MM.1S (cell line): ENCODE results near the gene POGLUT2.

Experiments used
- DNase-seq: peaks from one replicate; pipeline ENCODE4 v3.0.0-alpha.2; 2015
- H2AFZ ChIP-seq: fragments of 300-600 bp; sonication (generic); 2 replicates; pipeline ENCODE4 v1.6.0; 2016; ENCODE audit warnings: antibody characterized with exemption, low read length
- H3F3A ChIP-seq: fragments of 300-600 bp; sonication (generic); 2 replicates; pipeline ENCODE4 v1.6.1; 2016; ENCODE audit warnings: mild to moderate bottlenecking, antibody characterized with exemption, low read length, moderate library complexity, mixed read lengths; ENCODE audit not compliant: insufficient read depth
- H3K27ac ChIP-seq: fragments of 300-600 bp; sonication (generic); 2 replicates; pipeline ENCODE4 v1.5.1; 2016; ENCODE audit warnings: mild to moderate bottlenecking, low read length
- H3K27me3 ChIP-seq: fragments of 300-600 bp; sonication (generic); replicated peaks from 2 replicates; pipeline ENCODE4 v1.6.0; 2016; ENCODE audit warnings: low read length; ENCODE audit not compliant: insufficient read depth
- H3K36me3 ChIP-seq: fragments of 300-600 bp; sonication (generic); replicated peaks from 2 replicates; pipeline ENCODE4 v1.6.1; 2016; ENCODE audit warnings: mild to moderate bottlenecking, low read length, mixed read lengths; ENCODE audit not compliant: insufficient read depth
- H3K4me1 ChIP-seq: fragments of 300-600 bp; sonication (generic); 2 replicates; pipeline ENCODE4 v1.6.1; 2016; ENCODE audit warnings: low read length, mixed read lengths
- H3K4me2 ChIP-seq: fragments of 300-600 bp; sonication (generic); 2 replicates; pipeline ENCODE4 v1.6.0; 2016; ENCODE audit warnings: low read depth, low read length
- H3K4me3 ChIP-seq: fragments of 300-600 bp; sonication (generic); 2 replicates; pipeline ENCODE4 v1.5.1; 2016; ENCODE audit warnings: low read length, mixed read lengths
- H3K79me2 ChIP-seq: fragments of 300-600 bp; sonication (generic); 2 replicates; pipeline ENCODE4 v1.6.1; 2016; ENCODE audit warnings: mixed run types, low read length, mixed read lengths
- H3K9ac ChIP-seq: fragments of 300-600 bp; sonication (generic); 2 replicates; pipeline ENCODE4 v1.6.1; 2016; ENCODE audit warnings: low read length, mixed read lengths
- H3K9me2 ChIP-seq: fragments of 300-600 bp; sonication (generic); replicated peaks from 2 replicates; pipeline ENCODE4 v1.6.1; 2016; ENCODE audit warnings: mild to moderate bottlenecking, low read length, mixed read lengths; ENCODE audit not compliant: insufficient read depth
- H3K9me3 ChIP-seq: fragments of 300-600 bp; sonication (generic); replicated peaks from 2 replicates; pipeline ENCODE4 v1.6.1; 2016; ENCODE audit warnings: mild to moderate bottlenecking, low read length, mixed read lengths; ENCODE audit not compliant: insufficient read depth
- H4K20me1 ChIP-seq: fragments of 300-600 bp; sonication (generic); 2 replicates; pipeline ENCODE4 v1.6.1; 2016; ENCODE audit warnings: mild to moderate bottlenecking, low read length, moderate library complexity, mixed read lengths; ENCODE audit not compliant: insufficient read depth
- CTCF ChIP-seq: fragments of 300-600 bp; sonication (generic); IDR thresholded peaks from 2 replicates; pipeline ENCODE4 v1.5.1; 2016; ENCODE audit warnings: antibody characterized with exemption, low read length, mixed read lengths
- EZH2 ChIP-seq: fragments of 300-600 bp; sonication (generic); optimal IDR thresholded peaks from 2 replicates; pipeline ENCODE3; 2017; ENCODE audit warnings: low read depth, mild to moderate bottlenecking, antibody characterized with exemption, low read length, mixed read lengths
- EZH2phosphoT487 ChIP-seq: fragments of 300-600 bp; sonication (generic); IDR thresholded peaks from 2 replicates; pipeline ENCODE4 v1.6.1; 2018; ENCODE audit warnings: antibody characterized with exemption, low read length

POGLUT2 gene

GRCh38 chr13:102772042-102772425 is 26.7 kb downstream of the POGLUT2 start:
- H3K4me3 ChIP-seq: no peak overlapping the region
- 0 out of 2 replicates have a peak, but pooled peaks cover 3% of the 10 kb centered on the region for H3F3A ChIP-seq
- H3K9me2 ChIP-seq: no peaks in the 10 kb centered on the region
- no peaks in the 10 kb centered on the region for H3K9me3 ChIP-seq
- H2AFZ ChIP-seq: no peak overlapping the region
- peaks cover 32% of the 10 kb centered on the region for H3K79me2 ChIP-seq
- H3K4me1 ChIP-seq: peaks cover 12% of the 10 kb centered on the region
- no peak for TF ChIP-seq CTCF
- TF ChIP-seq EZH2phosphoT487: no peak
- no peak for TF ChIP-seq EZH2
- H3K27ac ChIP-seq: no peak overlapping the region
- H4K20me1 ChIP-seq: no peaks in the 10 kb centered on the region
- no peaks in the 10 kb centered on the region for H3K27me3 ChIP-seq
- no peak for DNase-seq
- no peaks in the 10 kb centered on the region for H3K36me3 ChIP-seq
- no peak overlapping the region for H3K9ac ChIP-seq
- H3K4me2 ChIP-seq: peak overlapping the region; percentile 84; the same call in 1 of the 2 replicates

- Histone ChIP-seq H4K20me1 (no peaks in the 10 kb centered on the region), H3K9me2 (no peaks in the 10 kb centered on the region), H3F3A (0 out of 2 replicates have a peak, but pooled peaks cover 3% of the 10 kb centered on the region), H3K9ac (no peak overlapping the region), H3K27ac (no peak overlapping the region), H3K79me2 (peaks cover 32% of the 10 kb centered on the region), H3K9me3 (no peaks in the 10 kb centered on the region), H3K4me3 (no peak overlapping the region), H3K4me1 (peaks cover 12% of the 10 kb centered on the region), H3K36me3 (no peaks in the 10 kb centered on the region), H3K4me2 (no peak overlapping the region), H2AFZ (no peak overlapping the region), H3K27me3 (no peaks in the 10 kb centered on the region)
- DNase-seq: no peak
- TF ChIP-seq EZH2: no peak
- no peak for TF ChIP-seq CTCF
- no peak for TF ChIP-seq EZH2phosphoT487
These were observed 27.3 kb downstream of the POGLUT2 start for GRCh38 chr13:102771298-102772041.

- H3K9ac ChIP-seq: no peak overlapping the region
- no peak overlapping the region for H2AFZ ChIP-seq
- H3K79me2 ChIP-seq: peaks cover 32% of the 10 kb centered on the region
- 0 out of 2 replicates have a peak, but pooled peaks cover 3% of the 10 kb centered on the region for H3F3A ChIP-seq
- no peak overlapping the region for H3K27ac ChIP-seq
- H3K27me3 ChIP-seq: no peaks in the 10 kb centered on the region
- DNase-seq: no peak
- H3K9me3 ChIP-seq: no peaks in the 10 kb centered on the region
- H3K4me2 ChIP-seq: no peak overlapping the region
- H3K4me1 ChIP-seq: peaks cover 12% of the 10 kb centered on the region
- no peaks in the 10 kb centered on the region for H4K20me1 ChIP-seq
- no peaks in the 10 kb centered on the region for H3K9me2 ChIP-seq
- H3K4me3 ChIP-seq: no peak overlapping the region
- H3K36me3 ChIP-seq: no peaks in the 10 kb centered on the region
- no peak for TF ChIP-seq EZH2phosphoT487
- TF ChIP-seq EZH2: no peak
- TF ChIP-seq CTCF: no peak
These were observed 28.3 kb downstream of the POGLUT2 start for GRCh38 chr13:102770435-102770834.
